IMR-90 (cell line): ENCODE measurements around the gene MET. TPM values are rescaled to one million over a fixed set of nuclear protein-coding genes. Genes with fewer than 3 reads are reported as not detected.

ENCODE experiments used
- ATAC-seq: fragments of 200-7000 bp; cut with Tn5 transposase; 2 replicates; pipeline ENCODE4 v1.9.1; 2020; ENCODE audit warnings: low read depth, mild to moderate bottlenecking, moderate library complexity
- BruUV-seq: library from RNA; stranded (reverse); fragments of 400-500 nt; replicated peaks from 2 replicates; lab custom pipeline; 2021; lab: Mats Ljungman, UMichigan
- CTCF ChIA-PET: fragments of 300-600 bp; formaldehyde crosslinking; extraction: SDS; loops from one replicate; lab custom pipeline; 2021; ENCODE audit warnings: antibody characterized with exemption; lab: Yijun Ruan, JAX
- POLR2A ChIA-PET: fragments of 300-600 bp; sonication (Branson Sonifier 250); formaldehyde crosslinking; loops from one replicate; lab custom pipeline; 2022; ENCODE audit warnings: antibody characterized with exemption; ENCODE audit not compliant: unreplicated experiment; lab: Charles Lee
- DNase-seq: peaks from one replicate; pipeline ENCODE4 v3.0.0; 2013
- H2AFZ ChIP-seq: replicated peaks from 2 replicates; pipeline ENCODE3; 2013; ENCODE audit warnings: low read length, mild to moderate bottlenecking; ENCODE audit not compliant: poor library complexity
- H2AK5ac ChIP-seq: 2 replicates; pipeline ENCODE4 v1.6.1; 2013; ENCODE audit warnings: low read depth, low read length, inconsistent platforms
- H2AK9ac ChIP-seq: replicated peaks from 2 replicates; pipeline ENCODE3; 2013; ENCODE audit warnings: mild to moderate bottlenecking, low read depth, low read length, moderate library complexity; ENCODE audit not compliant: poor library complexity
- H2BK120ac ChIP-seq: 2 replicates; pipeline ENCODE4 v1.6.1; 2013; ENCODE audit warnings: low read depth, low read length, inconsistent platforms
- H2BK15ac ChIP-seq: 3 replicates; pipeline ENCODE4 v1.6.1; 2013; ENCODE audit warnings: low read depth, low read length, inconsistent platforms
- H2BK20ac ChIP-seq: 2 replicates; pipeline ENCODE4 v1.6.1; 2013; ENCODE audit warnings: low read depth, mild to moderate bottlenecking, inconsistent platforms, low read length, moderate library complexity
- H2BK5ac ChIP-seq: 2 replicates; pipeline ENCODE4 v1.6.1; 2013; ENCODE audit warnings: mild to moderate bottlenecking, low read depth, low read length, inconsistent platforms; ENCODE audit not compliant: poor library complexity, severe bottlenecking
- H3K14ac ChIP-seq: replicated peaks from 2 replicates; pipeline ENCODE4 v1.6.1; 2013; ENCODE audit warnings: low read depth, low read length, inconsistent platforms
- H3K18ac ChIP-seq: 2 replicates; pipeline ENCODE4 v1.6.1; 2013; ENCODE audit warnings: low read depth, low read length, control low read depth
- H3K23ac ChIP-seq: 2 replicates; pipeline ENCODE4 v1.6.1; 2013; ENCODE audit warnings: low read depth, low read length, inconsistent platforms
- H3K27ac ChIP-seq: 2 replicates; pipeline ENCODE4 v1.5.1; 2013; ENCODE audit warnings: mild to moderate bottlenecking, control low read depth, low read length; ENCODE audit not compliant: insufficient read depth
- H3K27me3 ChIP-seq: 2 replicates; pipeline ENCODE4 v1.6.1; 2013; ENCODE audit warnings: low read length; ENCODE audit not compliant: control insufficient read depth, insufficient read depth
- H3K36me3 ChIP-seq: 2 replicates; pipeline ENCODE4 v1.6.1; 2013; ENCODE audit warnings: low read length, mixed read lengths; ENCODE audit not compliant: control insufficient read depth, insufficient read depth
- H3K4ac ChIP-seq: 2 replicates; pipeline ENCODE4 v1.6.1; 2013; ENCODE audit warnings: low read depth, low read length, inconsistent platforms
- H3K4me1 ChIP-seq: 2 replicates; pipeline ENCODE4 v1.6.1; 2013; ENCODE audit warnings: low read length, mixed read lengths; ENCODE audit not compliant: control insufficient read depth, insufficient read depth
- H3K4me2 ChIP-seq: 2 replicates; pipeline ENCODE4 v1.6.1; 2013; ENCODE audit warnings: low read depth, mild to moderate bottlenecking, control low read depth, low read length, moderate library complexity
- H3K4me3 ChIP-seq: 2 replicates; pipeline ENCODE4 v1.5.1; 2013; ENCODE audit warnings: low read depth, mild to moderate bottlenecking, control low read depth, low read length, moderate library complexity; ENCODE audit not compliant: insufficient read depth
- H3K56ac ChIP-seq: 2 replicates; pipeline ENCODE4 v1.6.1; 2013; ENCODE audit warnings: low read length, inconsistent platforms; ENCODE audit not compliant: insufficient read depth; ENCODE audit errors: extremely low read depth
- H3K79me1 ChIP-seq, 2 experiments: 2 replicates each; pipeline ENCODE4 v1.6.1; 2013; ENCODE audit warnings: low read length in 2 of 2, inconsistent platforms in 1 of 2, low read depth in 1 of 2
- H3K9ac ChIP-seq: 2 replicates; pipeline ENCODE4 v1.6.1; 2013; ENCODE audit warnings: low read depth, low read length, control low read depth
- H3K9me1 ChIP-seq: 2 replicates; pipeline ENCODE4 v1.6.1; 2013; ENCODE audit warnings: low read length, inconsistent platforms; ENCODE audit not compliant: insufficient read depth
- H3K9me3 ChIP-seq: 2 replicates; pipeline ENCODE4 v1.6.1; 2013; ENCODE audit warnings: low read length; ENCODE audit not compliant: control insufficient read depth, insufficient read depth
- H4K20me1 ChIP-seq: 2 replicates; pipeline ENCODE4 v1.6.1; 2013; ENCODE audit warnings: low read length, inconsistent platforms; ENCODE audit not compliant: insufficient read depth
- H4K5ac ChIP-seq: 2 replicates; pipeline ENCODE4 v1.6.1; 2013; ENCODE audit warnings: mild to moderate bottlenecking, low read depth, low read length, control low read depth
- H4K8ac ChIP-seq, 2 experiments: 2 replicates each; pipeline ENCODE4 v1.6.1; 2013; ENCODE audit warnings: low read depth in 2 of 2, low read length in 2 of 2, control low read depth in 1 of 2, inconsistent platforms in 1 of 2
- H4K91ac ChIP-seq: 2 replicates; pipeline ENCODE4 v1.6.1; 2013; ENCODE audit warnings: low read depth, low read length, inconsistent platforms; ENCODE audit not compliant: insufficient read depth
- CEBPB ChIP-seq: IDR thresholded peaks from 2 replicates; pipeline ENCODE4 v1.6.1; 2012; ENCODE audit warnings: low read depth, low read length, improper control_type of control experiment
- CHD1 ChIP-seq: IDR thresholded peaks from 2 replicates; pipeline ENCODE4 v1.6.1; 2012; ENCODE audit warnings: low read depth, low read length, improper control_type of control experiment
- CTCF ChIP-seq: conservative IDR thresholded peaks from 2 replicates; pipeline ENCODE4 v1.5.1; 2012; ENCODE audit warnings: mild to moderate bottlenecking, low read depth, low read length, improper control_type of control experiment
- WGBS, 2 experiments: methylation state at CpG; one replicate each; pipeline versions ENCODE4 v1.1.5 to v1.1.7; 2013; ENCODE audit warnings: missing lambda C conversion rate in 2 of 2; ENCODE audit not compliant: insufficient read length in 1 of 2; ENCODE audit errors: extremely low coverage in 2 of 2; 5-methylcytosine and 5-hydroxymethylcytosine counted together
- dilution Hi-C: fragments of 300-500 bp; cut with HindIII; formaldehyde crosslinking; loops from one replicate; pipeline ENCODE4 v1.14.3; 2018; ENCODE audit warnings: low sequenced_read_pairs; ENCODE audit not compliant: unreplicated experiment
- in situ Hi-C: fragments of 300-500 bp; cut with MboI; formaldehyde crosslinking; loops from 3 replicates; pipeline ENCODE4 v1.14.3; 2019; ENCODE audit warnings: low sequenced_read_pairs, inconsistent platforms, mixed read lengths
- intact Hi-C: fragments of 100-400 bp; cut with micrococcal nuclease; formaldehyde crosslinking; loops from 2 replicates; pipeline ENCODE4 v1.10.0; 2022
- polyA plus RNA-seq, 3 experiments: library from polyadenylated mRNA; depleted of rRNA; stranded (reverse); fragments of >200 nt; gene quantifications; 2 replicates each; pipeline ENCODE4 v1.2.3, GENCODE V29; 2012; ENCODE audit warnings: low replicate concordance in 1 of 3
- total RNA-seq: library from RNA; depleted of rRNA; stranded (reverse); fragments of >200 nt; gene quantifications from 2 replicates; pipeline ENCODE4 v1.2.3, GENCODE V29; 2012

The MET gene
- total and polyA plus RNA-seq, 2 of the 4 experiments (the other 2 are of a cell fraction), result 15.0 to 84.6 TPM

GRCh38 chr7:116797612-116798011 is 125.6 kb downstream of the MET start:
- H3K9ac ChIP-seq, result no peak overlapping the region
- ATAC-seq (no peak), DNase-seq (no peak)
- dilution Hi-C loops (no loop called here), in situ Hi-C loops (no loop called here), intact Hi-C loops (no loop called here)
- no peak overlapping the region for H3K27ac ChIP-seq
- TF ChIP-seq CTCF (no peak), CEBPB (0 out of 2 replicates have a peak, but pooled peaks have one; percentile 25), CHD1 (no peak)
- TSS peak; percentile 66 for BruUV-seq
- peaks cover 9% of the 10 kb centered on the region for H3K4me1 ChIP-seq
- H4K8ac ChIP-seq, result no peak overlapping the region
- H4K91ac ChIP-seq, result no peak overlapping the region
- no peak overlapping the region for H3K23ac ChIP-seq
- peaks cover 8% of the 10 kb centered on the region for H3K9me1 ChIP-seq
- H4K20me1 ChIP-seq, result no peaks in the 10 kb centered on the region
- no peak overlapping the region for H2AFZ ChIP-seq
- H3K9me3 ChIP-seq, result no peaks in the 10 kb centered on the region
- H2BK120ac ChIP-seq, result no peak overlapping the region
- WGBS, 2 experiments, result no CpG with 5 or more reads among the region's 2 CpGs
- H2AK9ac ChIP-seq, result no peak overlapping the region
- no peaks in the 10 kb centered on the region for H3K27me3 ChIP-seq
- H2BK5ac ChIP-seq, result no peak overlapping the region
- no peak overlapping the region for H3K56ac ChIP-seq
- 0 out of 2 replicates have a peak, but pooled peaks cover 2% of the 10 kb centered on the region for H3K36me3 ChIP-seq
- no peak overlapping the region for H4K5ac ChIP-seq
- CTCF ChIA-PET, result interaction anchor here (1.0 kb wide), 1 partner anchor 206 kb away, joined by 4 read pairs; no protein-coding TSS in a partner anchor
- H2BK20ac ChIP-seq, result no peak overlapping the region; the same call in 1 of the 2 replicates
- H2BK15ac ChIP-seq, result no peak overlapping the region
- no peaks in the 10 kb centered on the region for H3K79me1 ChIP-seq
- POLR2A ChIA-PET, result no interaction called here
- H2AK5ac ChIP-seq, result 0 out of 2 replicates have a peak overlapping the region, but pooled peaks have one; percentile 59
- H3K14ac ChIP-seq, result no peak overlapping the region
- no peak overlapping the region for H3K18ac ChIP-seq
- no peak overlapping the region for H3K4me3 ChIP-seq
- no peak overlapping the region for H3K4ac ChIP-seq
- no peak overlapping the region for H3K4me2 ChIP-seq
